Upper lobe of right lung (tissue), 1 donor: ENCODE results near the gene FCN3. TPM values are rescaled to one million over a fixed set of nuclear protein-coding genes. Genes with fewer than 3 reads are reported as not detected.

ENCODE experiments used
- ATAC-seq: fragments of 200-7000 bp; cut with Tn5 transposase; one replicate; pipeline ENCODE4 v1.9.1; 2020; ENCODE audit warnings: mild to moderate bottlenecking, moderate library complexity
- DNase-seq: peaks from one replicate; pipeline ENCODE4 v3.0.0-alpha.2; 2020
- H3K27ac ChIP-seq: fragments of 200-600 bp; one replicate; pipeline ENCODE4 v1.8.0; 2022
- H3K27me3 ChIP-seq: fragments of 200-600 bp; one replicate; pipeline ENCODE4 v1.8.0; 2022; ENCODE audit warnings: mild to moderate bottlenecking
- H3K36me3 ChIP-seq: fragments of 200-600 bp; one replicate; pipeline ENCODE4 v1.8.0; 2022
- H3K4me1 ChIP-seq: fragments of 200-600 bp; one replicate; pipeline ENCODE4 v1.8.0; 2022
- H3K4me3 ChIP-seq: fragments of 200-600 bp; one replicate; pipeline ENCODE4 v1.8.0; 2022; ENCODE audit warnings: mild to moderate bottlenecking
- H3K9me3 ChIP-seq: fragments of 200-600 bp; one replicate; pipeline ENCODE4 v1.8.0; 2022
- intact Hi-C: fragments of 100-400 bp; cut with DNase I; formaldehyde crosslinking; loops from one replicate; pipeline ENCODE4 v1.11.0; 2022
- total RNA-seq: library from RNA; stranded (reverse); fragmentation: NEBNext Ultra II Directional; extraction: Animal tissue kit (Norgen Biotek cat#: 25700); gene quantifications from one replicate; pipeline ENCODE4 v1.2.1, GENCODE V29; 2021
- TF ChIP-seq, protein P1 (sequence below): fragments of 200-600 bp; IDR thresholded peaks from one replicate; pipeline ENCODE4 v1.8.0; 2022; ENCODE audit warnings: antibody characterized with exemption
- donor health status: DM: no; HTN: yes; CAD: no; lungs with severe emphysema.

FCN3 gene
- total RNA-seq, 1 donor from 2014 or later: 826 TPM

DNA sequence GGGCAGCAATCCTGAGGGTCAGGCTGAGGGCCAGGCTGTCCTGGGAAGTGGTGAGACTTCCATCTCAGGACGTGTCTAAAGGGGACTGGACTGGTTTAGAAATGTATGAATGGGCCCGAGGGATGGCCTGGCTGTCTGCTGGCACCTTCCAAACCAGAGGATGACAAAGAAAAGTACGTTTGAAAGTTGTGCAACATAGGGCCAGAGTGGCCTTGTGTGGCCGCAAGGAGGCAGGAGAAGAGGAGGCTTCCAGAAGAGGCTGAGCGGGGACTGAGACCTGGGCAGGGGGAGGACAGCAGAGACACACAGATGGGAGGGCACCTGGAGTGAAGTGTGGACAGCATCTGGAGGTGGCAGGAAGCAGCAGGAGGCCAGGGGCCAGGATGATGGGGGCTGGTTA, 35.4 kb downstream of the FCN3 start:
- ATAC-seq: no peak
- TF ChIP-seq, protein P1, sequence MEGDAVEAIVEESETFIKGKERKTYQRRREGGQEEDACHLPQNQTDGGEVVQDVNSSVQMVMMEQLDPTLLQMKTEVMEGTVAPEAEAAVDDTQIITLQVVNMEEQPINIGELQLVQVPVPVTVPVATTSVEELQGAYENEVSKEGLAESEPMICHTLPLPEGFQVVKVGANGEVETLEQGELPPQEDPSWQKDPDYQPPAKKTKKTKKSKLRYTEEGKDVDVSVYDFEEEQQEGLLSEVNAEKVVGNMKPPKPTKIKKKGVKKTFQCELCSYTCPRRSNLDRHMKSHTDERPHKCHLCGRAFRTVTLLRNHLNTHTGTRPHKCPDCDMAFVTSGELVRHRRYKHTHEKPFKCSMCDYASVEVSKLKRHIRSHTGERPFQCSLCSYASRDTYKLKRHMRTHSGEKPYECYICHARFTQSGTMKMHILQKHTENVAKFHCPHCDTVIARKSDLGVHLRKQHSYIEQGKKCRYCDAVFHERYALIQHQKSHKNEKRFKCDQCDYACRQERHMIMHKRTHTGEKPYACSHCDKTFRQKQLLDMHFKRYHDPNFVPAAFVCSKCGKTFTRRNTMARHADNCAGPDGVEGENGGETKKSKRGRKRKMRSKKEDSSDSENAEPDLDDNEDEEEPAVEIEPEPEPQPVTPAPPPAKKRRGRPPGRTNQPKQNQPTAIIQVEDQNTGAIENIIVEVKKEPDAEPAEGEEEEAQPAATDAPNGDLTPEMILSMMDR: no peak
- no peak overlapping the region for H3K27ac ChIP-seq
- peaks cover 8% of the 10 kb centered on the region for H3K4me1 ChIP-seq
- no peak for DNase-seq
- no peaks in the 10 kb centered on the region for H3K9me3 ChIP-seq
- intact Hi-C loops: no loop called here
- H3K27me3 ChIP-seq: no peaks in the 10 kb centered on the region
- H3K36me3 ChIP-seq: peaks cover 28% of the 10 kb centered on the region
- H3K4me3 ChIP-seq: no peak overlapping the region

DNA sequence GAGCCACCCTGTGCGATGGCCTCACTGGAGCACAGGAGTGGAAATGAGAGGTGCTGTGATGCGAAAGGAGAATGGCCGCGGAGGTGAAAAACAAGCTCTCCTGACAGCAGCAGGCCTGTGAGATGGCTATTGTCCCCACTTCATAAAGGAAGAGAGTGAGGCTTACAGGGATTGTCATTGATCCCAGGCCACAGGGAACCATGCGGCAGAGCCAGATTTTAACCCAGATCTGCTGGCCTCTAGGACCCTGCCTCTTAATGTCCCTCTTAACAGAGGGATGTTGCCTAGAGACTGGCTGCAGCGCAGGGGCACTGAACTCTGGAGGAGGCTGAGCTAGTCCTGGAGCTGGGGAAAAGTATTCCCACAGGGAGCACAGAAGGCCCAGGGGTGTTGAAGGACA, 35.9 kb downstream of the FCN3 start:
- intact Hi-C loops: no loop called here
- ATAC-seq (no peak), DNase-seq (no peak)
- Histone ChIP-seq H3K27ac (no peak overlapping the region), H3K36me3 (peaks cover 33% of the 10 kb centered on the region), H3K4me3 (no peak overlapping the region), H3K27me3 (no peaks in the 10 kb centered on the region), H3K4me1 (peaks cover 6% of the 10 kb centered on the region), H3K9me3 (no peaks in the 10 kb centered on the region)
- TF ChIP-seq, protein P1: no peak

DNA sequence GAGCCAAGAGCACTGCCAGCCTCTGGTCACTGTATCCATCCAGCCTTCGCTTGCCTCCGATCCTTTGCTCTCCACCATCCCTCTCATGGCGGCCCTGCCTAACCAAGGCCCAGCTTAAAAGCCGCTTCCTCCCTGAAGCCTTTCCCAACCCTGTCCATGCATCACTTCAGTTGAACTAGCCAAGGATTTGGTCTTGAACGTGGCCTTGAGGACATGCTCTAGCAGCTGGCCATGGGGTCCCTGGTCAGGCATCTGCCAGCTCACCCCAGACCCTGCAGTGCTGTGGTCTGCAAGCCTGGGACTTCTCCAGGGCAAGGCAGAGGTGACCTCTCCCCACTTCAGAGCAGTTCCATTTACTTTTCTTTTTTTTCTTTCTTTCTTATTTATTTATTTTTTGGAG, 37.9 kb downstream of the FCN3 start:
- H3K4me1 ChIP-seq: peaks cover 8% of the 10 kb centered on the region
- DNase-seq: no peak
- no peaks in the 10 kb centered on the region for H3K9me3 ChIP-seq
- no peak for ATAC-seq
- no peak overlapping the region for H3K4me3 ChIP-seq
- TF ChIP-seq, protein P1: no peak
- H3K27ac ChIP-seq: no peak overlapping the region
- peaks cover 53% of the 10 kb centered on the region for H3K36me3 ChIP-seq
- intact Hi-C loops: no loop called here
- no peaks in the 10 kb centered on the region for H3K27me3 ChIP-seq

DNA sequence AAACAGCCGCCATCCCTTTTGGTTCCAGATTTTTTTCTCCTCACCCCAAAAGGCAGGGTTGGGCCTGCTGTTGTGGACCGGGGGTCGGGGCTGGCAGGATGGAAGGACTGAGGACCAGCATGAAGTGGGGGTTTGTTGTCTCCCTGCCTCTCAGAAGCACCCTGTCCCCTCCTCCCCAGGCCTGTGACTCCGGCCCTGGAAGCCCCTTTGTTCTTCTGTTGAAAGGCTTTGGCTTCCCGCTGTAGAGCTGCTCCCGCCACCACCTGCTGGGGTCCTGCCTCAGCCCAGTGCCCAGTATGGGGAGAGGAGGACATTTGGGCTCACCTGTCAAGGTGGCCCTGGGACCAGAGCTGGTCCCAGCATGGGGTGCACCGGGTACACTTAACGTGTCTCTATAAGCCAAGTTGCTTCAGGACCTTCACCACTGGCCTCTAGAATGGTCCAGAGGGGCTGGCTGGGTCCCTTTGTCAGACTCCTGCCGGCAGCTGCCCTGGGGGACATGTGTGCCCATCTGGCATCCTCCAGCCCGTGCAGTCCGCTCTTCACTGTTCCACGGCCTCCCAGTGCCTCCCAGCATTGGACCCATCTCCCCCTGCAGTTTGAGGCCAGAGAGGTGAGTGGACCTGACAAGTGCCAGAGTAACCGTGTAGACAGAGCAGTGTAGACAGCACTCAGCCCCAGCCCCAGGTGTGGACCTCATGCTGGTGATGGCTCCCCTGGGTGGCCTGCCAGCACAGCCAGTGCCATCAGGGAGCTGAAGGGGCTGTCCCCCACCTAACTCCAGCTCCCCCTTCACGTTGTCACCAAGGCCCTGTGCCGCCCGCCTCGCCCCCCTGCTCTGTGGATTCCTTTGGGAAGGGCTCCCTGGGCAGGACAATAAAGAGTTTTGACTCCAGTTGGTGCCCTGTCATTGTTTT, 38.9 kb downstream of the FCN3 start:
- H3K36me3 ChIP-seq: peaks cover 63% of the 10 kb centered on the region
- intact Hi-C loops: no loop called here
- no peaks in the 10 kb centered on the region for H3K27me3 ChIP-seq
- ATAC-seq (no peak), DNase-seq (no peak)
- H3K27ac ChIP-seq: no peak overlapping the region
- TF ChIP-seq, protein P1: no peak
- H3K4me3 ChIP-seq: no peak overlapping the region
- H3K9me3 ChIP-seq: no peaks in the 10 kb centered on the region
- H3K4me1 ChIP-seq: peaks cover 8% of the 10 kb centered on the region

DNA sequence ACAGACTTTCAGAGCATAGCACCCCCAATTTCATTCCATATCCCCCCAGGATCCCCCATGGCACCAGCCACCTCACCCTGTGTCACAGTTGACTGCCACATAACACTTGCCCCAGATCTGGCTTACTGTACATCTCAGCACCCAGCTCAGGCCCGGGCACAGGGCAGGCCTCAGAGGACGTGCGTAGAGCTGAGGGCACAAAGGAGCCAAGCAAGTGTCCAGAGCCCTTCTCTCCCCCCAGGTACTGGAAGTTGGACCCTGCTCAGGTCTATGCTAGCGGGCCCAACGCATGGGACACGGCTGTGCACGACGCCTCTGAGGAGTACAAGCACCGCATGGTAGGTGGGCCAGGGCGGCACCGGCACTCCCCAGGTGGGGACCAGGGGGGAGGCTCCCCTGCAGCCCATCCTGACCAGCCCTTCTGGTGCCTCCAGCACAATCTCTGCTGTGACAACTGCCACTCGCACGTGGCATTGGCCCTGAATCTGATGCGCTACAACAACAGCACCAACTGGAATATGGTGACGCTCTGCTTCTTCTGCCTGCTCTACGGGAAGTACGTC, 40.8 kb downstream of the FCN3 start:
- Histone ChIP-seq H3K27ac (no peak overlapping the region), H3K4me3 (no peak overlapping the region), H3K27me3 (no peaks in the 10 kb centered on the region), H3K36me3 (peaks cover 77% of the 10 kb centered on the region), H3K9me3 (no peaks in the 10 kb centered on the region), H3K4me1 (peaks cover 8% of the 10 kb centered on the region)
- ATAC-seq: no peak
- intact Hi-C loops: no loop called here
- TF ChIP-seq, protein P1: no peak
- DNase-seq: no peak
